ENCODE measurements around the gene TRIM23.
"Not testable (repeated sequence)": the region's sequence is repeated elsewhere in the genome, so short reads cannot be mapped to it uniquely, and the experiment has no call there.

TRIM23 gene

GRCh38 chr5:65611524-65611923, 12.6 kb downstream of the TRIM23 start:
- TF ChIP-seq CTCF (IDR thresholded peaks at IDR 0.05; ENCODE audit: low read depth, low read length) (no peak), EZH2phosphoT487 (IDR thresholded peaks at IDR 0.05; ENCODE audit: low read depth) (no peak)
- peaks cover 9% of the 10 kb centered on the region for H3K36me3 ChIP-seq (replicated peaks; ENCODE audit: low read depth, low read length)
- no peak overlapping the region for H3K27ac ChIP-seq (ENCODE audit: low read length)
- H3K4me1 ChIP-seq (ENCODE audit: low read length), result 0 out of 2 replicates have a peak, but pooled peaks cover 2% of the 10 kb centered on the region
- H3K9me3 ChIP-seq (ENCODE audit: insufficient read depth, low read length), result no peaks in the 10 kb centered on the region
- no peak overlapping the region for H2AFZ ChIP-seq (ENCODE audit: low read depth, low read length)
- H3K4me2 ChIP-seq (ENCODE audit: low read length), result no peak overlapping the region
- H3K9ac ChIP-seq (ENCODE audit: low read length), result no peak overlapping the region
- H4K20me1 ChIP-seq (ENCODE audit: insufficient read depth, low read length), result no peaks in the 10 kb centered on the region
- H3K4me3 ChIP-seq (ENCODE audit: low read length), result no peak overlapping the region
- H3K79me2 ChIP-seq (ENCODE audit: low read length), result no peaks in the 10 kb centered on the region
- H3K27me3 ChIP-seq (ENCODE audit: low read depth, low read length), result no peaks in the 10 kb centered on the region

GRCh38 chr5:65601761-65602160, 22.4 kb downstream of the TRIM23 start:
- H3K79me2 ChIP-seq (ENCODE audit: low read length); H3K4me3 ChIP-seq (ENCODE audit: low read length); H4K20me1 ChIP-seq (ENCODE audit: insufficient read depth, low read length); H2AFZ ChIP-seq (ENCODE audit: low read depth, low read length); H3K9ac ChIP-seq (ENCODE audit: low read length); H3K9me3 ChIP-seq (ENCODE audit: insufficient read depth, low read length); H3K4me2 ChIP-seq (ENCODE audit: low read length); H3K4me1 ChIP-seq (ENCODE audit: low read length); H3K36me3 ChIP-seq (replicated peaks; ENCODE audit: low read depth, low read length); H3K27ac ChIP-seq (ENCODE audit: low read length); H3K27me3 ChIP-seq (ENCODE audit: low read depth, low read length): not testable (repeated sequence)

GRCh38 chr5:65588694-65589093, 35.4 kb downstream of the TRIM23 start:
- H2AFZ ChIP-seq (ENCODE audit: low read depth, low read length), result no peak overlapping the region
- H3K79me2 ChIP-seq (ENCODE audit: low read length), result no peaks in the 10 kb centered on the region
- no peak overlapping the region for H3K9ac ChIP-seq (ENCODE audit: low read length)
- TF ChIP-seq CTCF (IDR thresholded peaks at IDR 0.05; ENCODE audit: low read depth, low read length) (no peak), EZH2phosphoT487 (IDR thresholded peaks at IDR 0.05; ENCODE audit: low read depth) (no peak)
- no peaks in the 10 kb centered on the region for H4K20me1 ChIP-seq (ENCODE audit: insufficient read depth, low read length)
- H3K36me3 ChIP-seq (replicated peaks; ENCODE audit: low read depth, low read length), result peaks cover 22% of the 10 kb centered on the region
- no peaks in the 10 kb centered on the region for H3K9me3 ChIP-seq (ENCODE audit: insufficient read depth, low read length)
- H3K4me2 ChIP-seq (ENCODE audit: low read length), result no peak overlapping the region
- no peaks in the 10 kb centered on the region for H3K4me1 ChIP-seq (ENCODE audit: low read length)
- H3K27me3 ChIP-seq (ENCODE audit: low read depth, low read length), result no peaks in the 10 kb centered on the region
- no peak overlapping the region for H3K4me3 ChIP-seq (ENCODE audit: low read length)
- no peak overlapping the region for H3K27ac ChIP-seq (ENCODE audit: low read length)

- Histone ChIP-seq H3K27ac (ENCODE audit: low read length) (no peak overlapping the region), H3K27me3 (ENCODE audit: low read depth, low read length) (no peaks in the 10 kb centered on the region), H3K4me1 (ENCODE audit: low read length) (no peaks in the 10 kb centered on the region), H3K79me2 (ENCODE audit: low read length) (no peaks in the 10 kb centered on the region), H3K4me3 (ENCODE audit: low read length) (no peak overlapping the region), H4K20me1 (ENCODE audit: insufficient read depth, low read length) (no peaks in the 10 kb centered on the region), H3K9ac (ENCODE audit: low read length) (no peak overlapping the region), H3K9me3 (ENCODE audit: insufficient read depth, low read length) (no peaks in the 10 kb centered on the region), H3K4me2 (ENCODE audit: low read length) (no peak overlapping the region), H2AFZ (ENCODE audit: low read depth, low read length) (no peak overlapping the region), H3K36me3 (replicated peaks; ENCODE audit: low read depth, low read length) (peaks cover 4% of the 10 kb centered on the region)
- TF ChIP-seq CTCF (IDR thresholded peaks at IDR 0.05; ENCODE audit: low read depth, low read length), result no peak
- no peak for TF ChIP-seq EZH2phosphoT487 (IDR thresholded peaks at IDR 0.05; ENCODE audit: low read depth)
Observed at GRCh38 chr5:65577141-65577540, 47.0 kb downstream of the TRIM23 start.

Measured in OCI-LY3 (cell line).